Suppressor macrophage treated with lipopolysaccharide for 1 hour (primary cell): ENCODE data around the gene DHX36.

Experiments
- DNase-seq, 3 donors: peaks; one replicate each; pipeline ENCODE4 v3.0.0-alpha.2; 2020 to 2022

DHX36 gene

GRCh38 chr3:154323891-154324738 is at the start of gene DHX36:
Gene DHX36 (minus strand): TSS chr3:154324487. CDS start chr3:154324416, 71 bp downstream.
- peak; percentile 91 to 95 (median 93) for DNase-seq

DNA sequence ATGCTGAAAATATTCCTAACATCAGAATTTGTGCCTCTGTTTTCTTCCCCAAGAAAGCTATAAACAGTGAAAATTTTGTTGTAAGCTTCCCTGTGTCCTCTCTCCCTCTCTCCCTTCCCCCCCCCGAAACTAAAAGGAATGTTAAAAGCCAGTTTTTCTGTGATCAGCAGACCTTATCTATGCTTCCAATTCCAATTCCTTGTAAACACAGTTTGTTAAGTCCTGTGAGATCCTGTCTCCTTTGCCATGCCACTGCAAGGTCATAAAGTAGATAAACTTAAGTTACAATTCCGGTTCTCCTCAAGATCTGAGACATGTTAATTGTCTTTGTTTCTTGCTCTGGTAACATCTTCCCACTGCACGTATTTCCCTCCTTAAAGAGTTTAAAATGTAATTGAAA is 42.9 kb upstream of the DHX36 start:
- DNase-seq, result no peak

GRCh38 chr3:154364849-154365248 is 40.6 kb upstream of the DHX36 start:
- DNase-seq, result peak in 1 of 3 donors; percentile 1

DNA sequence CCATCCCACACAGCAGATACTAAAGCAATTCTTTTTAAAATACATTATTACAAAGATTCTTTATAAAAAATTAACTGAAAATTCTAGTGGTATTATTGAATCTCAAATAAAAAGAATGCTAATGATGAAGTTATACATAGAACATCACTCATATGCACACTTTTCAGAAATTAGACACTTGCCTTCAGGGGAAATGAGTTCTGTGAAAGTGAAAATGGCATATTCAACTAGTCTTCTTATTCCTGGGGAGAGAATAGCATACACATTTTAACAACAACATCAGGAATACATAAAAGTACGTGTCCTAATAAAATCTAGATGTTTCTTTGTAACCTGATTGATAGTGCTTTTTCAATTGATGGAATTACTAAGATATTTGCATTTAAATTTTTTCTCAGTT is 36.8 kb upstream of the DHX36 start:
- no peak for DNase-seq

- peak in 2 of 3 donors; percentile 3 to 6 for DNase-seq
Measured at GRCh38 chr3:154356009-154356408, 31.7 kb upstream of the DHX36 start.

GRCh38 chr3:154349223-154349622 is 24.9 kb upstream of the DHX36 start:
- DNase-seq, result no peak

GRCh38 chr3:154345422-154346122 is 21.3 kb upstream of the DHX36 start:
- no peak for DNase-seq

GRCh38 chr3:154338570-154338969 is 14.3 kb upstream of the DHX36 start:
- DNase-seq, result no peak

DNA sequence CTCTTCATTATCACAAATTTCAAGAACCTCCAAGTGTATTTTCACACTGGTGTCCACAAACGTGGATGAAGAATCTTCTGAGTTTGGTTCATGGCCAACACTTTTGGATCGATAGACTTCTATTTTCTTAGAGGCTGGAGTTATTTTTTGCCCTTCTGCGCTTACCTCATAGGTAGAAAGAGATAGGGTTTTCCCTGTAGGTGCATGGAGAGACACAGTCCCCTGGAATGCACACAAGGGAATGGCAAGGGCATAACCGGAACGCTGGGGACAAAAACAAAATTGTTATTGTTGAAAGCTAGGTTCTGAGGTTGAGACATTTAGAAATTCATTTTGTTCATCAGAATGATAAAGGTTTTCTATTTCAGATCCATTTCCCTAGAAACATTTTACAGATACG is 13.7 kb upstream of the DHX36 start:
- no peak for DNase-seq

DNA sequence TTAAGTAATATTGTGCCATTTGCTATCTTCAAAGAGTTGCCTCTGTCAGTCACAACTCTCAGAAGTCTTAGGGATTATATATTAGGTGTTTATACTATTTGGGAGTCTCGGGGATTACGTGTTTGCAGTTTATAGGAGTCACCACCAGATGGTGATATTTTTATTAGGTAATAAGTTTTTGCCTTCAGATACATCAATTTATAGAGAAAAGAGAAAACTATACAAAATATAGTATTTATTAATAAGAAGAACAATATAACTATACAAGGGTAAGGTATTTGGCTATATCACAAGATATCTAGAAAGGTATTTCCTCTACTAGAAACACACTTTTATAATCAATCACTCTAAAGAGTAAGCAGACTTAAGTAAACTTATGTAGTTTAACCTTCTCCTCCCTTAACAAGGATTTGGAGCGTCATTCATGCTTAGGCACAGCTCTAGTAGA is 10.7 kb upstream of the DHX36 start:
- peak; percentile 31 to 64 (median 60) for DNase-seq

DNA sequence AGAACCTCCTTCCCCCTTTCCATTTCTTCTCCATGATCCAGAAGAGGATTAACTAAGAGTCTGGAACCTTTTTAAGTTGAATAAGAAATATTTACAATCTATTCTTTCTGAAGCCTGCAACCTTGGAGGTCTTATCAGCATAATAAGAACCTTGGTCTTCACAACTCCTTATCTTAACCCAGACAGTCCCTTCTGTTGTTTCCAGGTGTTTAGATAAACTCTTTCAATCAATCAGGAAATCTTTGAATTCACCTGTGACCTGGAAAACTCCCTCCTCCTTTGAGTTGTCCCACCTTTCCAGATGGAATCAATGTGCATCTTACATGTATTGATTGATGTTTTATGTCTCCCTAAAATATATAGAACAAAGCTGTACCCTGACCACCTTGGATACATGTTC is 3.6 kb upstream of the DHX36 start:
- DNase-seq, result no peak

- DNase-seq, result no peak
Measured at GRCh38 chr3:154324919-154325318, 632 bp upstream of the DHX36 start.

DNA sequence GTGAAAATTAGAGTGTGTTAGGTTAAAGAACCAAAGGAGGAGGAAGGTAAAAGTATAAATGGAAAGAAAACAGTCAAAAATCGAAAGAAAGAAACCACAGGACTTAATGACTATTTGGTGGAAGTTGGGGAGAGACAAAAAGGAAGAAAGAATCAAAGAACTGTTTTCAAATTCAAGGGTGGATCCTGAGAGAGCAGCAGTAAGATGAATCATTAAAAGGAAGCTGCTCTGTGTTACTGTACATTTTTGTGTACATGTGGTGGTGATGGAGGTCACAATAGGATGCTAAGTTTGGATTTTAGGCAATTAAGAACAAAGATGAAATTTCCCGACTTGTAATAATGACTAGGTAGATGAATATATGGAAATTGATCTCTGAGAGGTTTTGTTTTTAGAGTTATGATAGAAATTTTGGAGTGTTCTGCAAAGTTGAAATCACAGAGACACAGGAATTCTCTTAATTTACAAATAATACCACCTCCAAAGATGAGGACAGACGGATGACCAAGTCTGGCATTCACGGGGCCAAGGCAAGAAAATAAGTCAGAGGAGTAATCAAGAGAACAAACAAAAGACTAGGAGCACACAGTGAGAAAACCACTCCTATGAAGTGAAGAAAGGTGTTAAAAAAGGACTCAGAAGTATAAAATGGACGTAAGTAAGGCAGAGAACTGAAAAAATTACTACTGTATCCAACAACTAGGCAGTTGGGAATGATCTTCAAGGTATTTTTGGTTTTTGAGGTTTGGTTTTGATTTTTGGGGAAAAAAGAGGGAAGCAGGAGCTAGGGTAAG is 7.1 kb downstream of the DHX36 start:
- peak in 1 of 3 donors; percentile 17 for DNase-seq

DNA sequence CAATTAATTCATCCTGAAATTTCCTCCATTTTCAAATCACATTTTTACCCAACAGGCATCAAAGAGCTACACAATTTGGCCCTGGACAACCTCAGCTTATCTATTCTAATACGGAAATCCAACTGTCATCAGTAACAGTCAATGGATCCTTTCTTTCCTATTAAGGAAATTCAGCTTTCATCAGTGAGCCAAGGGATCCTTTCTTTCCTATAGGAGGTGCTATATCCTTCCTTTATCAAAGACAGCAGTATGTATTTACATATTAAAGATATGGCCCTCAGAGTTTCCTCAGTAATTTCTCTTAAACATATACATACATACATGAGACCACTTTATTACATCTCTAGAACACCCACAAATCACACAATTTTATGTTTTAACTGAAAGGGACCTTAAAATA is 10.1 kb downstream of the DHX36 start:
- no peak for DNase-seq

DNA sequence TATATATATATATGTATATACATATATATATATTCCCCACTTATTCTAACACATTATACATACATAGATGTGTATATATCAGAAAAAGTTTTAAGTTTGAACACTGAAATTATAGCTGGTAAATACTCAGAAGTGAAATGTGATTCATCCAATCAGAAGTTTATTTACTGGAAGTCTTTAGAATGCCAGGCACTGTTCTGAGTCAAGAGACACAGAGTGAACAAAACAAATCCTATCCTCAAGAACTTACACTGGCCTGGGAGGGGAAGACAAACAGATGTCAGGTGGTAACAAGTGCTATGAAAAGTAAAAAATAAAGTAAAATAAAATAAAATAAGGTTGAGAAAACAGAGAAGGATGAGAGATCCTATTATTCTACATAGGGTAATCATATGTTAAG is 13.4 kb downstream of the DHX36 start:
- no peak for DNase-seq

DNA sequence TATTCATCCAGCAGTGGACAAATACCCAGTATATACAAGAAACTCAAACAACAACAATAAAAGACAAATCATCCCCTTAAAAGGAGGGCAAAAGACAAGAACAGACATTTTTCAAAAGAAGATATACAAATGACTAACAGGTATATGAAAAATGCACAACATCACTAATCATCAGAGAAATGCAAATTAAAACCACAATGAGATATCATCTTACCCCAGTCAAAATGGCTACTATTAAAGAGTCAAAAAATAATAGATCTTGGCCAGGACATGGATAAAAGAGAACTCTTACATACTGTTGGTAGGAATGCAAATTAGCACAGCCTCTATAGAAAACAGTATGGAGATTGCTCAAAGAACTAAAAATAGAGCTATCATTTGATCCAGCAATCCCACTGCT is 16.9 kb downstream of the DHX36 start:
- DNase-seq, result no peak

DNA sequence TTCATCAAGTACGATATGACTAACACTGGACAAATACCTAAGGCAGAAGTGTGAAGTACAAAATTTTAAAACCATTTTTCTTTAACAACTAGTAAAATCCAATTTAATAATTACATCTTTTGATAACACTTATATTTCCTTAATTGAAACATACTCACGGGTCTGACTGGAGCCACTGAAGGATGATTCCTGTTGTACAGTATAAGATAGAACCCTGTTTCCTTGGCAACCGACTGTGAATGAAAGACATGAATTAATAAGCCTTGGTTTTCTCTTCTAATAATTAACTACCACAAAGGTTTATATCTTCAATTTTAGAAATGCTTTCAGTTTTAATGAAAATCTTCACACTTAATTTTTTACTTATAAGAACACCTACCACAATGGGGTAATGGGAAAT is 19.4 kb downstream of the DHX36 start:
- no peak for DNase-seq

DNA sequence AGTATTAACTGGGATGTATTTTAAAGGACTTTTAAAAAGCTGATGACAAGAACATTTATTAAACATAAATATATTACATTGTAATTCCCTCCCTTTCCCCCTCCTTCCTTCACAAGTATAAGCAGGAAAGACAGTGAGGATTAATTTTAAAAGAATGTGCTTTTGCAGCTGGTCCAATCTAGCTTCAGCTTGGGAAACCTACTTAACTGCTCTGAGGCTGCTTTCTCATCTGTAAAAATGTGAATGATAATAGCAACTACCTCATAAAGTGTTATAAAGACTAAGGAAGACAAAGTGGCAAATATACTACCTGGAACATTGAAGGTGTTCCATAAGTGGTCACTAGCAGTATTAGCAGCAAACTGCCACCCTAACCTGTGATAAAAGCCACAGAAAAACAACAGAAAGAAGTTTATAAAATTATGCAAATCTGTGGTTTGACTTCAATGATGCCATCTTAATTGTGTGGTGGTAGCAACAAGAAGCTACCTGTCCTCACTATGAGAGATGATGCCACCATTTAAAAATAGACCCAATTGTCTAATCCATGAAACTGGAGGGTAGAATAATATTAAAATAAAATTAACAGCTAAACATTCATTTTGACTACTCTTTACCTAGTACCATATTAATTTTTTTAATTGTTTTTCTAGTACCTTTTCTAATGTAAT is 20.0 kb downstream of the DHX36 start:
- no peak for DNase-seq

- no peak for DNase-seq
Measured at GRCh38 chr3:154301561-154301960, 22.7 kb downstream of the DHX36 start.

DNA sequence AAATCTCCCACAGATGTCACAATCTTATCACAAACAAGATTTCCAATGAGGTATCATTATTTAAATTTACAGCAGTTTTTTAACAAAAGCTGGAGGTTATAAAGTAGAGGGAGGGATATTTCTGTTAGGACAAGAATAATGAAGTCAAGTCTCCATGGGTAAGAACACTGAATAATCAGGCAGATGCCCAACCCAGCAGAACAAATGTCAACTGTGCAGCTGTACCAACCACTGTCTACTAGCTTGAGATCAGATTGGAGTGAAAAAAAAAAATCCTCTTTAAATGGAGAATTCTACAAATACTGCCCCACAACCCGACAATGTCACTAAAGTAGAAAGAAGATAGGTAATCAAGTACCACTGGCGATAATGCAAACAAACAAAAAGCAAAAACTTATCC is 30.3 kb downstream of the DHX36 start:
- DNase-seq, result no peak

DNA sequence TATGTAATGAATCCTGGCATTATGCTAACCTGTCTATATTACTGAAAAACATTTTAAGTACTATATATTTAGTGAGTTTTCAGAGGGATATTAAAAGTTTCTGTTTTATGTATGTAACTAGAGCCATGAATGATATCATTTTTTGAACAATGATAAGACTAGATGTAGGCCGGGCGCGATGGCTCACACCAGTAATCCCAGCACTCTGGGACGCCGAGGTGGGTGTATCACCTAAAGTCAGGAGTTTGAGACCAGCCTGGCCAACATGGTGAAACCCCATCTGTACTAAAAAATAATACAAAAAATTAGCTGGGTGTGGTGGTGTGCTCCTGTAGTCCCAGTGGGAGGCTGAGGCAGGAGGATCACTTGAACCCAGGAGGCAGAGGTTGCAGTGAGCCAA is 34.1 kb downstream of the DHX36 start:
- no peak for DNase-seq

DNA sequence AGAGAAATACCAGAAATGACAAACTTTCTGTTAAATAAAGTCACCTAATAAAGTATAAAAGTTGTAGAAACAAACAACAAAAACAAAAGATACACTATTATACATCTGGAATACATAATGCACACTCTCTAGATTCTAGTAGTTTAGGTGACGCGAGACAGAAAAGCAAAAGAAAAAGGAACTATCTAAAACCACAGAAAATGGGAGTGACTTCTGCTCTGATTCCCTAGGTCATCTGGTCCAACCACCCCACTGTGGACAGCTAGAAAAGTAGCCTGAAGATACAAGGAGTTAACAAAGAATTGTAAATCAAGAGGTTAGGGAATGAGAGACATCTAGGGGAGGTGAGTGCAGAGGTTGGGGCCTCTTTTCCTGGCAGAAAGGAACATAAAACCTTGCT is 39.1 kb downstream of the DHX36 start:
- DNase-seq, result peak; percentile 28 to 56 (median 36)

DNA sequence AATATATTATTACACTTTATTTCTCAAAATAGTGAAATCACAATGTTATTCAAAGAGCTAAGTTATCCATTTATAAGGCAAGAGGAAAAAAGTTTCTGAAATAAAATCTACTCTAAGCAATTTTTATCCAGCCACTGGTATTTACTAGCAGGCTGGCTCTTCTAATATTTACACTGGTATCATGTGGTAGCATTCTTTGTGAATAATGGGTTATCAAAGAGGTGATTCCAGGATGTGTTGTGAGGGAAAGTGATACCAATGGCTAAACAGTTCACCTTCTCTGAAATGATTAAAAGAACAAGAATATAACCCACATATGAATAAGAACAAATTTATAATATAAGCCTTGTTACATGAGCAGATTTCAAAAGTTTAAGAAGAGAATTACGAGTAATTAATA is 44.1 kb downstream of the DHX36 start:
- no peak for DNase-seq
